ENCODE data around the gene CCNL1.

Gene CCNL1

GRCh38 chr3:157135671-157136396 lies 24.1 kb downstream of the CCNL1 start:
- Histone ChIP-seq H3K27me3 (replicated peaks; ENCODE audit: insufficient read depth, low read length) (no peaks in the 10 kb centered on the region), H3K9me2 (replicated peaks; ENCODE audit: insufficient read depth, low read length) (no peaks in the 10 kb centered on the region), H3K4me2 (ENCODE audit: low read depth, low read length) (peak overlapping the region; percentile 62), H4K20me1 (ENCODE audit: insufficient read depth, low read length) (no peaks in the 10 kb centered on the region), H2AFZ (ENCODE audit: low read length) (no peak overlapping the region), H3K27ac (ENCODE audit: low read length) (peak overlapping the region; percentile 87), H3K4me1 (ENCODE audit: low read length) (peaks cover 47% of the 10 kb centered on the region), H3K9ac (ENCODE audit: low read length) (peak overlapping the region; percentile 51), H3F3A (ENCODE audit: insufficient read depth, low read length) (peaks cover 47% of the 10 kb centered on the region), H3K36me3 (replicated peaks; ENCODE audit: insufficient read depth, low read length) (no peaks in the 10 kb centered on the region), H3K79me2 (ENCODE audit: low read length) (no peaks in the 10 kb centered on the region), H3K9me3 (replicated peaks; ENCODE audit: insufficient read depth, low read length) (no peaks in the 10 kb centered on the region), H3K4me3 (ENCODE audit: low read length) (peak overlapping the region; percentile 5; the same call in 1 of the 2 replicates)
- DNase-seq: peak; percentile 24
- TF ChIP-seq EZH2phosphoT487 (IDR thresholded peaks at IDR 0.05; ENCODE audit: low read length): no peak
- TF ChIP-seq CTCF (IDR thresholded peaks at IDR 0.05; ENCODE audit: low read length): peak; percentile 44

- H3K27me3 ChIP-seq (replicated peaks; ENCODE audit: insufficient read depth, low read length): no peaks in the 10 kb centered on the region
- H3K79me2 ChIP-seq (ENCODE audit: low read length): no peaks in the 10 kb centered on the region
- H3K9ac ChIP-seq (ENCODE audit: low read length): peak overlapping the region; percentile 49
- peaks cover 39% of the 10 kb centered on the region for H3F3A ChIP-seq (ENCODE audit: insufficient read depth, low read length)
- H3K4me3 ChIP-seq (ENCODE audit: low read length): peak overlapping the region; percentile 5; the same call in 1 of the 2 replicates
- H3K4me1 ChIP-seq (ENCODE audit: low read length): peaks cover 47% of the 10 kb centered on the region
- peak overlapping the region; percentile 87 for H3K27ac ChIP-seq (ENCODE audit: low read length)
- H3K9me3 ChIP-seq (replicated peaks; ENCODE audit: insufficient read depth, low read length): no peaks in the 10 kb centered on the region
- peak overlapping the region; percentile 22 for H2AFZ ChIP-seq (ENCODE audit: low read length)
- no peak for TF ChIP-seq EZH2 (optimal IDR thresholded peaks at IDR 0.05; ENCODE audit: low read depth, low read length)
- TF ChIP-seq CTCF (IDR thresholded peaks at IDR 0.05; ENCODE audit: low read length): no peak
- TF ChIP-seq EZH2phosphoT487 (IDR thresholded peaks at IDR 0.05; ENCODE audit: low read length): no peak
- H3K36me3 ChIP-seq (replicated peaks; ENCODE audit: insufficient read depth, low read length): no peaks in the 10 kb centered on the region
- peak; percentile 94 for DNase-seq
- H4K20me1 ChIP-seq (ENCODE audit: insufficient read depth, low read length): no peaks in the 10 kb centered on the region
- no peaks in the 10 kb centered on the region for H3K9me2 ChIP-seq (replicated peaks; ENCODE audit: insufficient read depth, low read length)
- H3K4me2 ChIP-seq (ENCODE audit: low read depth, low read length): peak overlapping the region; percentile 62
These were observed 25.2 kb downstream of the CCNL1 start for GRCh38 chr3:157134620-157135191.

- H3K9me2 ChIP-seq (replicated peaks; ENCODE audit: insufficient read depth, low read length): no peaks in the 10 kb centered on the region
- no peak overlapping the region for H3K4me3 ChIP-seq (ENCODE audit: low read length)
- no peak overlapping the region for H3K9ac ChIP-seq (ENCODE audit: low read length)
- H4K20me1 ChIP-seq (ENCODE audit: insufficient read depth, low read length): no peaks in the 10 kb centered on the region
- no peaks in the 10 kb centered on the region for H3K36me3 ChIP-seq (replicated peaks; ENCODE audit: insufficient read depth, low read length)
- H3K27ac ChIP-seq (ENCODE audit: low read length): peak overlapping the region; percentile 87; the same call in 1 of the 2 replicates
- no peak overlapping the region for H3K4me2 ChIP-seq (ENCODE audit: low read depth, low read length)
- no peaks in the 10 kb centered on the region for H3K79me2 ChIP-seq (ENCODE audit: low read length)
- H3K9me3 ChIP-seq (replicated peaks; ENCODE audit: insufficient read depth, low read length): no peaks in the 10 kb centered on the region
- H3F3A ChIP-seq (ENCODE audit: insufficient read depth, low read length): peaks cover 39% of the 10 kb centered on the region
- no peak overlapping the region for H2AFZ ChIP-seq (ENCODE audit: low read length)
- DNase-seq: no peak
- no peaks in the 10 kb centered on the region for H3K27me3 ChIP-seq (replicated peaks; ENCODE audit: insufficient read depth, low read length)
- peaks cover 54% of the 10 kb centered on the region for H3K4me1 ChIP-seq (ENCODE audit: low read length)
- TF ChIP-seq CTCF (IDR thresholded peaks at IDR 0.05; ENCODE audit: low read length) (no peak), EZH2 (optimal IDR thresholded peaks at IDR 0.05; ENCODE audit: low read depth, low read length) (no peak), EZH2phosphoT487 (IDR thresholded peaks at IDR 0.05; ENCODE audit: low read length) (no peak)
These were observed 26.3 kb downstream of the CCNL1 start for GRCh38 chr3:157133434-157134320.
